Tibial nerve (tissue), 4 donors: ENCODE measurements around the gene NEAT1.
A peak's percentile ranks its signal among the peaks of the same experiment; 100 is the strongest.

Source experiments
- CTCF ChIP-seq, 5 experiments: fragments of 200-600 bp in 3 of 5; fragments of 450-650 bp in 2 of 5; sonication (generic) in 3 of 5; IDR thresholded peaks; one replicate each; pipeline ENCODE4 v1.5.1; 2016 to 2019; ENCODE audit warnings: antibody characterized with exemption in 5 of 5, mild to moderate bottlenecking in 3 of 5, moderate library complexity in 2 of 5
- EP300 ChIP-seq, 2 donors: sonication (generic); formaldehyde crosslinking; IDR thresholded peaks; one replicate each; pipeline ENCODE4 v1.6.1; 2017; ENCODE audit warnings: antibody characterized with exemption in 2 of 2, mild to moderate bottlenecking in 1 of 2
- POLR2A ChIP-seq, 2 donors: fragments of 450-650 bp; IDR thresholded peaks; one replicate each; pipeline ENCODE4 v1.6.1; 2017; ENCODE audit warnings: antibody characterized with exemption in 2 of 2, mild to moderate bottlenecking in 2 of 2, moderate library complexity in 2 of 2

- TF ChIP-seq POLR2A (IDR thresholded peaks at IDR 0.05) (peak in 1 of 2 donors; percentile 8), CTCF (IDR thresholded peaks at IDR 0.05) (no peak), EP300 (IDR thresholded peaks at IDR 0.05) (peak in 1 of 2 donors; percentile 61)
Observed at GRCh38 chr11:65436412-65437032, 13.9 kb downstream of the NEAT1 start.
